ENCODE results near the gene MAP3K20. TPM values are rescaled to one million over a fixed set of nuclear protein-coding genes. Genes with fewer than 3 reads are reported as not detected.

MAP3K20 gene
- total and polyA plus RNA-seq, 2 of the 8 experiments (the other 6 are each of a cell fraction or from before 2014, with no cell fraction given), result 3.1 to 11.1 TPM

DNA sequence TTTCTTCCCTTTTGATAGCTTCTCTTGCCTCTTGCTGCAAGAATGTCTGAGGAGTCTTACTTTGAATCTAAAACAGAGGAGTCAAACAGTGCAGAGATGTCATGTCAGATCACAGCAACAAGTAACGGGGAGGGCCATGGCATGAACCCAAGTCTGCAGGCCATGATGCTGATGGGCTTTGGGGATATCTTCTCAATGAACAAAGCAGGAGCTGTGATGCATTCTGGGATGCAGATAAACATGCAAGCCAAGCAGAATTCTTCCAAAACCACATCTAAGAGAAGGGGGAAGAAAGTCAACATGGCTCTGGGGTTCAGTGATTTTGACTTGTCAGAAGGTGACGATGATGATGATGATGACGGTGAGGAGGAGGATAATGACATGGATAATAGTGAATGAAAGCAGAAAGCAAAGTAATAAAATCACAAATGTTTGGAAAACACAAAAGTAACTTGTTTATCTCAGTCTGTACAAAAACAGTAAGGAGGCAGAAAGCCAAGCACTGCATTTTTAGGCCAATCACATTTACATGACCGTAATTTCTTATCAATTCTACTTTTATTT lies 145.6 kb downstream of the MAP3K20 start (continued):
- no peak for TF ChIP-seq RAD21 (IDR thresholded peaks at IDR 0.05 in 1 of 2, conservative IDR thresholded peaks at IDR 0.05 in 1 of 2; ENCODE audit: low read depth in 2 of 2, low read length in 2 of 2)
- TF ChIP-seq, protein P1, sequence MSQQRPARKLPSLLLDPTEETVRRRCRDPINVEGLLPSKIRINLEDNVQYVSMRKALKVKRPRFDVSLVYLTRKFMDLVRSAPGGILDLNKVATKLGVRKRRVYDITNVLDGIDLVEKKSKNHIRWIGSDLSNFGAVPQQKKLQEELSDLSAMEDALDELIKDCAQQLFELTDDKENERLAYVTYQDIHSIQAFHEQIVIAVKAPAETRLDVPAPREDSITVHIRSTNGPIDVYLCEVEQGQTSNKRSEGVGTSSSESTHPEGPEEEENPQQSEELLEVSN (IDR thresholded peaks at IDR 0.05), result no peak

Data from H1 (cell line).